HL-60 (cell line): Measurements from ENCODE around the gene TCEA2.

Experiments
- DNase-seq, 2 experiments: peaks; one replicate each; pipeline ENCODE4 v3.0.0-alpha.2; 2010 to 2020; ENCODE audit warnings: low read depth in 1 of 2, low spot score in 1 of 2
- H3K27ac ChIP-seq: fragments of 250-450 bp; sonication (Bioruptor Pico); replicated peaks from 2 replicates; pipeline ENCODE4 v1.5.1; 2020; ENCODE audit warnings: mild to moderate bottlenecking, moderate library complexity
- H3K27me3 ChIP-seq: fragments of 250-450 bp; sonication (Bioruptor Pico); 2 replicates; pipeline ENCODE4 v1.5.1; 2021; ENCODE audit warnings: mild to moderate bottlenecking, moderate library complexity; ENCODE audit not compliant: insufficient read depth, poor library complexity, severe bottlenecking
- H3K4me3 ChIP-seq: replicated peaks from 2 replicates; pipeline ENCODE4 v1.5.1; 2011; ENCODE audit warnings: mild to moderate bottlenecking, control low read depth, low read length; ENCODE audit not compliant: insufficient read depth
- CTCF ChIP-seq: IDR thresholded peaks from one replicate; pipeline ENCODE4 v1.5.1; 2011; ENCODE audit warnings: low read length, control low read depth, inconsistent platforms; ENCODE audit not compliant: insufficient read depth
- GABPA ChIP-seq: IDR thresholded peaks from 2 replicates; pipeline ENCODE4 v1.6.1; 2012; ENCODE audit warnings: low read depth
- POLR2AphosphoS5 ChIP-seq: IDR thresholded peaks from 2 replicates; pipeline ENCODE4 v1.6.1; 2012; ENCODE audit warnings: low read depth
- REST ChIP-seq: IDR thresholded peaks from 2 replicates; pipeline ENCODE4 v1.6.1; 2012; ENCODE audit warnings: low read depth; ENCODE audit not compliant: insufficient replicate concordance
- SPI1 ChIP-seq: IDR thresholded peaks from 2 replicates; pipeline ENCODE4 v1.6.1; 2012; ENCODE audit warnings: low read depth, mild to moderate bottlenecking, borderline replicate concordance
- long read RNA-seq: library from polyadenylated mRNA; unstranded; transcript quantifications from one replicate; pipeline ENCODE4 v2.0.0, GENCODE V29; 2020

The TCEA2 gene
- long read RNA-seq, transcript TCEA2-202 (10 exons, 1,235 nt), result major isoform, 7 of 9 reads
- long read RNA-seq, partial matches to known transcripts, result 0 of 9 reads
- long read RNA-seq, other reads (novel, unspliced or antisense), result 2 of 9 reads

GRCh38 chr20:64062596-64063388, at the start of gene TCEA2:
TCEA2 (plus strand) TSS chr20:64063198; CDS start chr20:64063313, 115 bp downstream.
- no peaks in the 10 kb centered on the region for H3K27me3 ChIP-seq
- H3K4me3 ChIP-seq, result peak within 1 kb of the TSS; percentile 90
- H3K27ac ChIP-seq, result peak within 1 kb of the TSS; percentile 51
- peak in 1 of 2 experiments; percentile 96 for DNase-seq
- TF ChIP-seq REST (no peak), GABPA (peak; percentile 50), POLR2AphosphoS5 (0 out of 2 replicates have a peak, but pooled peaks have one; percentile 20)

- DNase-seq, result no peak
Observed at GRCh38 chr20:64015635-64016034, 47.4 kb upstream of the TCEA2 start.

More at GRCh38 chr20:64015635-64016034, 47.4 kb upstream of the TCEA2 start:
- H3K4me3 ChIP-seq, result no peak overlapping the region
- no peak for TF ChIP-seq REST
- TF ChIP-seq POLR2AphosphoS5, result no peak
- TF ChIP-seq SPI1, result no peak
- TF ChIP-seq GABPA, result no peak
- no peak for TF ChIP-seq CTCF
- H3K27me3 ChIP-seq, result no peaks in the 10 kb centered on the region
- H3K27ac ChIP-seq, result no peak overlapping the region
